Breast epithelium (tissue), 3 donors: ENCODE data around the gene MAGEF1.

Experiments used
- POLR2A ChIP-seq: fragments of 450-650 bp; IDR thresholded peaks from one replicate; pipeline ENCODE4 v1.6.1; 2016; ENCODE audit warnings: antibody characterized with exemption, mild to moderate bottlenecking, moderate library complexity
- POLR2AphosphoS5 ChIP-seq, 3 donors: sonication (generic); formaldehyde crosslinking; IDR thresholded peaks; one replicate each; pipeline ENCODE4 v1.6.1; 2017; ENCODE audit warnings: antibody characterized with exemption in 3 of 3

GRCh38 chr3:184745526-184745925 is 33.7 kb upstream of the MAGEF1 start:
- TF ChIP-seq POLR2AphosphoS5 (IDR thresholded peaks at IDR 0.05): no peak
- no peak for TF ChIP-seq POLR2A
